ENCODE results near the gene POLR2A. TPM values are rescaled to one million over a fixed set of nuclear protein-coding genes. Genes with fewer than 3 reads are reported as not detected.
"Not testable (repeated sequence)": the region's sequence is repeated elsewhere in the genome, so short reads cannot be mapped to it uniquely, and the experiment has no call there.

POLR2A gene
- total RNA-seq, 1 donor from 2014 or later: 204 TPM

DNA sequence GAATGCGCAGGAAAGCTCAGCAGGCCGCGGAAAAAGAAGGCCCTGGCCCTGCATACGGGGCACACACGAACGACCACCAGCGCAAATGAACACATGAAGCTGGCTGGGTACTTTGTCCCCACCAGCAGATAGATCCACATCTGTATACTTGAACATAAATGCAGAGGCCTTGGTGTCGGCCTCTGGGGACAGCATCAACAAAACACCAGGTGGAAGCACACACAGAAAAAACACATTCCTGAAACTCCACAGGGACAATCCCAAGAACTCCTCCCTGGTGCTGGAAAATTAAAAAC is 4.1 kb upstream of the POLR2A start:
- peaks cover 68% of the 10 kb centered on the region for H3K4me1 Mint-ChIP-seq
- H3K27ac Mint-ChIP-seq: peak overlapping the region; percentile 100
- TF ChIP-seq, protein P1, sequence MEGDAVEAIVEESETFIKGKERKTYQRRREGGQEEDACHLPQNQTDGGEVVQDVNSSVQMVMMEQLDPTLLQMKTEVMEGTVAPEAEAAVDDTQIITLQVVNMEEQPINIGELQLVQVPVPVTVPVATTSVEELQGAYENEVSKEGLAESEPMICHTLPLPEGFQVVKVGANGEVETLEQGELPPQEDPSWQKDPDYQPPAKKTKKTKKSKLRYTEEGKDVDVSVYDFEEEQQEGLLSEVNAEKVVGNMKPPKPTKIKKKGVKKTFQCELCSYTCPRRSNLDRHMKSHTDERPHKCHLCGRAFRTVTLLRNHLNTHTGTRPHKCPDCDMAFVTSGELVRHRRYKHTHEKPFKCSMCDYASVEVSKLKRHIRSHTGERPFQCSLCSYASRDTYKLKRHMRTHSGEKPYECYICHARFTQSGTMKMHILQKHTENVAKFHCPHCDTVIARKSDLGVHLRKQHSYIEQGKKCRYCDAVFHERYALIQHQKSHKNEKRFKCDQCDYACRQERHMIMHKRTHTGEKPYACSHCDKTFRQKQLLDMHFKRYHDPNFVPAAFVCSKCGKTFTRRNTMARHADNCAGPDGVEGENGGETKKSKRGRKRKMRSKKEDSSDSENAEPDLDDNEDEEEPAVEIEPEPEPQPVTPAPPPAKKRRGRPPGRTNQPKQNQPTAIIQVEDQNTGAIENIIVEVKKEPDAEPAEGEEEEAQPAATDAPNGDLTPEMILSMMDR (IDR thresholded peaks at IDR 0.05; ENCODE audit: unreplicated experiment): no peak
- peak overlapping the region; percentile 96 for H3K4me3 Mint-ChIP-seq
- no peaks in the 10 kb centered on the region for H3K27me3 Mint-ChIP-seq (ENCODE audit: low read depth)
- no peaks in the 10 kb centered on the region for H3K36me3 Mint-ChIP-seq
- DNase-seq (ENCODE audit: low spot score in 2 of 2, unreplicated experiment in 2 of 2): no peak
- no peaks in the 10 kb centered on the region for H3K9me3 Mint-ChIP-seq

DNA sequence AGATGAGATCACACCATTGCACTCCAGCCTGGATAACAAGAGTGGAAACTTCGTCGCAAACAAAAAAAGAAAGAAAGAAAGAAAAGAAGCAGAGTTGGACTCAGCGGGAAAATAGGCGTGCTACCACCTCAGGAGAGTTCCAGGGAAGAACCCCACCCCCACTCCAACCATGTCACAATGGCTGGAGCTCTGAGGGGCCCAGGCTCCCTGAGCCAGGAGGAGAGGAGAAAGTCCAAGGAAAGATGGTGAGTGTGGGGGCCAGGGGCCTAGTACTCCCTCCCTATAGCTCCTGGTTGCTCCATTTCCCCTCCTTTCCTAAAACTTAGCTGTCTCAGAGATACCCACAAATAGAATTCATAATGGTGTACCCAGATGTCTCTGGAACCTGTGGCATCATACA is 2.9 kb upstream of the POLR2A start, which contains the start of gene SLC35G6:
TSS of gene SLC35G6 (plus strand) at position 172 of the 400 bp plus-strand sequence. CDS start at position 243, 71 bp downstream.
- H3K27ac Mint-ChIP-seq: peak within 1 kb of the TSS; percentile 100
- not testable (repeated sequence) for H3K9me3 Mint-ChIP-seq; H3K27me3 Mint-ChIP-seq (ENCODE audit: low read depth); H3K36me3 Mint-ChIP-seq; DNase-seq (ENCODE audit: low spot score in 2 of 2, unreplicated experiment in 2 of 2)
- peaks cover 71% of the 10 kb centered on the region for H3K4me1 Mint-ChIP-seq
- H3K4me3 Mint-ChIP-seq: peak within 1 kb of the TSS; percentile 97

DNA sequence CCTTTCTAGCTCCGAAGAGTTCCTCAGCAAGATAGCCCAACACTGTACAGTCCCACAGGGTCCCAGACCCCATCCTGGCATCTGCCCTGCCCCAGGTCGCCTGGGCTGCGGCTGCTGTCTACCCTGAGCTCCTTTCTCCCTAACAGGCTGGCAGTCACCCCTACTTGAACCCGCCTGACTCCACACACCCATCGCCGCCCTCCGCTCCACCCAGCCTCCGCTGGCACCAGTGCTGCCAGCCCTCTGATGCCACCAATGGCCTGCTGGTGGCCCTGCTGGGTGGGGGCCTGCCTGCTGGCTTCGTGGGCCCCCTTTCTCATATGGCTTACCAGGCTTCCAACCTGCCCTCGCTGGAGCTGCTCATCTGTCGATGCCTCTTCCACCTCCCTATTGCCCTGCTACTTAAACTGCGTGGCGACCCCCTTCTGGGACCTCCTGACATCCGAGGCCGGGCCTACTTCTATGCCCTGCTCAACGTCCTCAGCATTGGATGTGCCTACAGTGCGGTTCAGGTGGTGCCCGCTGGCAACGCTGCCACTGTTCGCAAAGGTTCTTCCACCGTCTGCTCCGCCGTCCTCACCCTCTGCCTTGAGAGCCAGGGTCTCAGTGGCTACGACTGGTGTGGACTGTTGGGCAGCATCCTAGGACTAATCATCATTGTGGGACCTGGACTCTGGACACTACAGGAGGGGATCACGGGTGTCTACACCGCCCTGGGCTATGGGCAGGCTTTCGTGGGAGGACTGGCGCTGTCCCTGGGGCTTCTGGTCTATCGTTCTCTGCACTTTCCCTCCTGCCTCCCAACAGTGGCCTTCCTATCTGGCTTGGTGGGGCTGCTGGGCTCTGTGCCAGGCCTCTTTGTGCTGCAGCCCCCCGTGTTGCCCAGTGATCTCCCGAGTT is 2.1 kb upstream of the POLR2A start:
- not testable (repeated sequence) for DNase-seq (ENCODE audit: low spot score in 2 of 2, unreplicated experiment in 2 of 2); H3K27me3 Mint-ChIP-seq (ENCODE audit: low read depth); H3K36me3 Mint-ChIP-seq; H3K9me3 Mint-ChIP-seq
- Mint-ChIP-seq H3K4me1 (peaks cover 68% of the 10 kb centered on the region), H3K27ac (peak overlapping the region; percentile 100), H3K4me3 (peak overlapping the region; percentile 97)

DNA sequence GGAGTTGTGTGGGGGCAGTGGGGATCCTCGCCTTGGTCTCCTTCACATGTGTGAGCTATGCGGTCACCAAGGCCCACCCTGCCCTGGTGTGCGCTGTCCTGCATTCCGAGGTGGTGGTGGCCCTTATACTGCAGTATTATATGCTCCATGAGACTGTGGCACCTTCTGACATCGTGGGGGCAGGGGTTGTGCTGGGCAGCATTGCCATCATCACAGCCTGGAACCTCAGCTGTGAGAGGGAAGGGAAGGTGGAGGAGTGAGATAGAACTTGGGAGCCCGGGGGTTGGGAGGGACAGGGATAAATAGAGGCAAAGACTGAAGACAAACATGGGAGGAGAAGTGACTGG is 1.5 kb upstream of the POLR2A start:
- not testable (repeated sequence) for H3K36me3 Mint-ChIP-seq; DNase-seq (ENCODE audit: low spot score in 2 of 2, unreplicated experiment in 2 of 2); H3K27me3 Mint-ChIP-seq (ENCODE audit: low read depth); H3K9me3 Mint-ChIP-seq
- Mint-ChIP-seq H3K4me3 (peak overlapping the region; percentile 97), H3K4me1 (peaks cover 68% of the 10 kb centered on the region), H3K27ac (peak overlapping the region; percentile 100)

- Mint-ChIP-seq H3K36me3 (no peaks in the 10 kb centered on the region), H3K27me3 (ENCODE audit: low read depth) (no peaks in the 10 kb centered on the region), H3K9me3 (no peaks in the 10 kb centered on the region), H3K4me3 (peak overlapping the region; percentile 97), H3K4me1 (peaks cover 63% of the 10 kb centered on the region), H3K27ac (peak overlapping the region; percentile 100)
- peak; percentile 80 to 86 for DNase-seq (ENCODE audit: low spot score in 2 of 2, unreplicated experiment in 2 of 2)
- TF ChIP-seq, protein P1 (IDR thresholded peaks at IDR 0.05; ENCODE audit: unreplicated experiment): no peak
These were observed 705 bp upstream of the POLR2A start for GRCh38 chr17:7483255-7484066.

- H3K36me3 Mint-ChIP-seq: peaks cover under 1% of the 10 kb centered on the region
- peak overlapping the region; percentile 97 for H3K4me3 Mint-ChIP-seq
- DNase-seq (ENCODE audit: low spot score in 2 of 2, unreplicated experiment in 2 of 2): no peak
- H3K27me3 Mint-ChIP-seq (ENCODE audit: low read depth): no peaks in the 10 kb centered on the region
- no peaks in the 10 kb centered on the region for H3K9me3 Mint-ChIP-seq
- peak overlapping the region; percentile 100 for H3K27ac Mint-ChIP-seq
- TF ChIP-seq, protein P1 (IDR thresholded peaks at IDR 0.05; ENCODE audit: unreplicated experiment): no peak
- H3K4me1 Mint-ChIP-seq: peaks cover 67% of the 10 kb centered on the region
These were observed 782 bp downstream of the POLR2A start for GRCh38 chr17:7484919-7485377.

DNA sequence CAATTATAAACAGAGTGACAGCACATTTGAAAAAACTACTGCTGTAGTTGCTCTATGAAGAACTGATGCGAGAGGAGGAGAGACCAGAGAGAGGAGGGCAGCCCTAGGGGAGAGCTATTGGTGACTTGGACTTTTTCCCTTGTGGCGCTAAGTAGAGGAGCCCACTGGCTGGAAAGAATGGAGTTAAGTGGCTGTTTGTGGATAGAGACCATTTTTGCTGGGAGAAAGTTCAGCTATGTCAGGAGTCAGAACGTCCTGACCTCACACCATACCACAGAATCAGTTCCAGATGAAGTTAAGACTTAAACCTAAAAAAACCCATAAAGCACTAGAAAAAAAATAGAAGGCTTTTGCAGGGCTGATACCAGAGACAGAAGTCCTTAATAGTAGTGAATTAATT is 2.0 kb downstream of the POLR2A start:
- TF ChIP-seq, protein P1 (IDR thresholded peaks at IDR 0.05; ENCODE audit: unreplicated experiment): no peak
- H3K36me3 Mint-ChIP-seq: peaks cover 6% of the 10 kb centered on the region
- H3K9me3 Mint-ChIP-seq: no peaks in the 10 kb centered on the region
- DNase-seq (ENCODE audit: low spot score in 2 of 2, unreplicated experiment in 2 of 2): no peak
- peak overlapping the region; percentile 37 for H3K27ac Mint-ChIP-seq
- H3K4me1 Mint-ChIP-seq: peaks cover 60% of the 10 kb centered on the region
- no peaks in the 10 kb centered on the region for H3K27me3 Mint-ChIP-seq (ENCODE audit: low read depth)
- H3K4me3 Mint-ChIP-seq: peak overlapping the region; percentile 97

Data from mesothelial cell of epicardium (in vitro differentiated cells).